ENCODE results near the gene TENT5C. TPM values are rescaled to one million over a fixed set of nuclear protein-coding genes. Genes with fewer than 3 reads are reported as not detected.

The TENT5C gene
- total and polyA plus RNA-seq, 2 of the 8 experiments (the other 6 are each of a cell fraction or from before 2014, with no cell fraction given) = 0.38 to 0.99 TPM

GRCh38 chr1:117660271-117660965 lies 54.6 kb downstream of the TENT5C start (continued):
- TF ChIP-seq RFX5 (IDR thresholded peaks at IDR 0.05; ENCODE audit: borderline replicate concordance, low read depth, low read length) (no peak), PHF8 (conservative IDR thresholded peaks at IDR 0.05; ENCODE audit: low read depth, low read length) (no peak), HDAC6 (IDR thresholded peaks at IDR 0.05; ENCODE audit: low read depth, low read length) (no peak), CHD7 (IDR thresholded peaks at IDR 0.05; ENCODE audit: insufficient replicate concordance, low read length) (no peak), CBX5 (IDR thresholded peaks at IDR 0.05; ENCODE audit: low read depth, low read length) (no peak)
